Measurements from ENCODE around the gene TMCC3. TPM values are rescaled to one million over a fixed set of nuclear protein-coding genes. Genes with fewer than 3 reads are reported as not detected.

The TMCC3 gene
- total and polyA plus RNA-seq, 2 experiments from 2014 or later, result 1.4 to 3.6 TPM

- no peak overlapping the region for H2AFZ ChIP-seq
- no peak overlapping the region for H3K4me3 ChIP-seq
- no peaks in the 10 kb centered on the region for H3K27me3 ChIP-seq (ENCODE audit: insufficient read depth)
- H3K27ac Mint-ChIP-seq, result no peak overlapping the region
- no peak overlapping the region for H3K4me3 Mint-ChIP-seq
- 0 out of 2 replicates have a peak, but pooled peaks cover 3% of the 10 kb centered on the region for H3K9me2 ChIP-seq (ENCODE audit: insufficient read depth)
- peaks cover 2% of the 10 kb centered on the region for H3K27me3 Mint-ChIP-seq (ENCODE audit: insufficient read depth, low read depth, poor library complexity)
- H3F3A ChIP-seq (replicated peaks; ENCODE audit: low read depth), result no peaks in the 10 kb centered on the region
- no peak for TF ChIP-seq REST (IDR thresholded peaks at IDR 0.05; ENCODE audit: unreplicated experiment)
- H3K9me3 Mint-ChIP-seq, result no peaks in the 10 kb centered on the region
- H4K20me1 ChIP-seq (replicated peaks; ENCODE audit: insufficient read depth), result no peaks in the 10 kb centered on the region
- no peak overlapping the region for H3K27ac ChIP-seq (ENCODE audit: low read depth)
- peaks cover 9% of the 10 kb centered on the region; the same call in 2 of the 3 replicates for H3K4me1 Mint-ChIP-seq
- no peaks in the 10 kb centered on the region for H3K4me1 ChIP-seq (ENCODE audit: insufficient read depth)
- ATAC-seq (no peak), DNase-seq (ENCODE audit: low spot score) (no peak)
- H3K36me3 ChIP-seq (ENCODE audit: insufficient read depth), result no peaks in the 10 kb centered on the region
- H3K4me2 ChIP-seq, result no peak overlapping the region
- H3K79me2 ChIP-seq (replicated peaks; ENCODE audit: insufficient read depth), result no peaks in the 10 kb centered on the region
- H3K36me3 Mint-ChIP-seq (ENCODE audit: low read depth), result no peaks in the 10 kb centered on the region
Observed at GRCh38 chr12:94567761-94568160, 82.6 kb downstream of the TMCC3 start.

DNA sequence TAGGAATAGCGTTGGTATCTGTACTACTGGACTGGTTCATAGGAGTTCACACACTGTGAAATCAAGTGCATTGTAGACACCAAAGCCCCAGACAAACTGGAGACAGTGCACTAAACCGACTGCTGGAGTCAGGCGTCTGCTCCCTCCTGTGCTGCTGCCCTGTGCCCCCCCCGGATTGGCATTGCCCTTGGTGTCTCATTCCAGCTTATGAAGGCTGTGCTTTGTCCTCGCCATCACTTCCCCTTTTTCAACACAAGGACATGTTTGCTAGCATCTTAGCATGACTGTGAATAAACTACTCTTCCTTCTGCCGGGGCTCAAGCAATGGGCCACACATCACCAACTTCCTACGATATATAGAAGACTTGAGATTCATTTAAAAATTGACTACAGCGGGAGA lies 84.0 kb downstream of the TMCC3 start:
- no peak overlapping the region for H3K27ac Mint-ChIP-seq
- Histone ChIP-seq H3K9me2 (ENCODE audit: insufficient read depth) (no peaks in the 10 kb centered on the region), H3K4me2 (no peak overlapping the region), H2AFZ (no peak overlapping the region), H3K4me3 (no peak overlapping the region), H3K4me1 (ENCODE audit: insufficient read depth) (no peaks in the 10 kb centered on the region; the same call in 1 of the 2 replicates), H3F3A (replicated peaks; ENCODE audit: low read depth) (no peaks in the 10 kb centered on the region), H3K27ac (ENCODE audit: low read depth) (no peak overlapping the region), H4K20me1 (replicated peaks; ENCODE audit: insufficient read depth) (no peaks in the 10 kb centered on the region), H3K36me3 (ENCODE audit: insufficient read depth) (no peaks in the 10 kb centered on the region), H3K27me3 (ENCODE audit: insufficient read depth) (no peaks in the 10 kb centered on the region), H3K79me2 (replicated peaks; ENCODE audit: insufficient read depth) (no peaks in the 10 kb centered on the region)
- H3K27me3 Mint-ChIP-seq (ENCODE audit: insufficient read depth, low read depth, poor library complexity), result peaks cover 1% of the 10 kb centered on the region
- no peak overlapping the region for H3K4me3 Mint-ChIP-seq
- H3K36me3 Mint-ChIP-seq (ENCODE audit: low read depth), result no peaks in the 10 kb centered on the region
- ATAC-seq (no peak), DNase-seq (ENCODE audit: low spot score) (no peak)
- H3K9me3 Mint-ChIP-seq, result no peaks in the 10 kb centered on the region
- H3K4me1 Mint-ChIP-seq, result peaks cover 14% of the 10 kb centered on the region
- no peak for TF ChIP-seq ZNF114 (CRISPR knock-in tag; IDR thresholded peaks at IDR 0.05)
- TF ChIP-seq, protein P1, sequence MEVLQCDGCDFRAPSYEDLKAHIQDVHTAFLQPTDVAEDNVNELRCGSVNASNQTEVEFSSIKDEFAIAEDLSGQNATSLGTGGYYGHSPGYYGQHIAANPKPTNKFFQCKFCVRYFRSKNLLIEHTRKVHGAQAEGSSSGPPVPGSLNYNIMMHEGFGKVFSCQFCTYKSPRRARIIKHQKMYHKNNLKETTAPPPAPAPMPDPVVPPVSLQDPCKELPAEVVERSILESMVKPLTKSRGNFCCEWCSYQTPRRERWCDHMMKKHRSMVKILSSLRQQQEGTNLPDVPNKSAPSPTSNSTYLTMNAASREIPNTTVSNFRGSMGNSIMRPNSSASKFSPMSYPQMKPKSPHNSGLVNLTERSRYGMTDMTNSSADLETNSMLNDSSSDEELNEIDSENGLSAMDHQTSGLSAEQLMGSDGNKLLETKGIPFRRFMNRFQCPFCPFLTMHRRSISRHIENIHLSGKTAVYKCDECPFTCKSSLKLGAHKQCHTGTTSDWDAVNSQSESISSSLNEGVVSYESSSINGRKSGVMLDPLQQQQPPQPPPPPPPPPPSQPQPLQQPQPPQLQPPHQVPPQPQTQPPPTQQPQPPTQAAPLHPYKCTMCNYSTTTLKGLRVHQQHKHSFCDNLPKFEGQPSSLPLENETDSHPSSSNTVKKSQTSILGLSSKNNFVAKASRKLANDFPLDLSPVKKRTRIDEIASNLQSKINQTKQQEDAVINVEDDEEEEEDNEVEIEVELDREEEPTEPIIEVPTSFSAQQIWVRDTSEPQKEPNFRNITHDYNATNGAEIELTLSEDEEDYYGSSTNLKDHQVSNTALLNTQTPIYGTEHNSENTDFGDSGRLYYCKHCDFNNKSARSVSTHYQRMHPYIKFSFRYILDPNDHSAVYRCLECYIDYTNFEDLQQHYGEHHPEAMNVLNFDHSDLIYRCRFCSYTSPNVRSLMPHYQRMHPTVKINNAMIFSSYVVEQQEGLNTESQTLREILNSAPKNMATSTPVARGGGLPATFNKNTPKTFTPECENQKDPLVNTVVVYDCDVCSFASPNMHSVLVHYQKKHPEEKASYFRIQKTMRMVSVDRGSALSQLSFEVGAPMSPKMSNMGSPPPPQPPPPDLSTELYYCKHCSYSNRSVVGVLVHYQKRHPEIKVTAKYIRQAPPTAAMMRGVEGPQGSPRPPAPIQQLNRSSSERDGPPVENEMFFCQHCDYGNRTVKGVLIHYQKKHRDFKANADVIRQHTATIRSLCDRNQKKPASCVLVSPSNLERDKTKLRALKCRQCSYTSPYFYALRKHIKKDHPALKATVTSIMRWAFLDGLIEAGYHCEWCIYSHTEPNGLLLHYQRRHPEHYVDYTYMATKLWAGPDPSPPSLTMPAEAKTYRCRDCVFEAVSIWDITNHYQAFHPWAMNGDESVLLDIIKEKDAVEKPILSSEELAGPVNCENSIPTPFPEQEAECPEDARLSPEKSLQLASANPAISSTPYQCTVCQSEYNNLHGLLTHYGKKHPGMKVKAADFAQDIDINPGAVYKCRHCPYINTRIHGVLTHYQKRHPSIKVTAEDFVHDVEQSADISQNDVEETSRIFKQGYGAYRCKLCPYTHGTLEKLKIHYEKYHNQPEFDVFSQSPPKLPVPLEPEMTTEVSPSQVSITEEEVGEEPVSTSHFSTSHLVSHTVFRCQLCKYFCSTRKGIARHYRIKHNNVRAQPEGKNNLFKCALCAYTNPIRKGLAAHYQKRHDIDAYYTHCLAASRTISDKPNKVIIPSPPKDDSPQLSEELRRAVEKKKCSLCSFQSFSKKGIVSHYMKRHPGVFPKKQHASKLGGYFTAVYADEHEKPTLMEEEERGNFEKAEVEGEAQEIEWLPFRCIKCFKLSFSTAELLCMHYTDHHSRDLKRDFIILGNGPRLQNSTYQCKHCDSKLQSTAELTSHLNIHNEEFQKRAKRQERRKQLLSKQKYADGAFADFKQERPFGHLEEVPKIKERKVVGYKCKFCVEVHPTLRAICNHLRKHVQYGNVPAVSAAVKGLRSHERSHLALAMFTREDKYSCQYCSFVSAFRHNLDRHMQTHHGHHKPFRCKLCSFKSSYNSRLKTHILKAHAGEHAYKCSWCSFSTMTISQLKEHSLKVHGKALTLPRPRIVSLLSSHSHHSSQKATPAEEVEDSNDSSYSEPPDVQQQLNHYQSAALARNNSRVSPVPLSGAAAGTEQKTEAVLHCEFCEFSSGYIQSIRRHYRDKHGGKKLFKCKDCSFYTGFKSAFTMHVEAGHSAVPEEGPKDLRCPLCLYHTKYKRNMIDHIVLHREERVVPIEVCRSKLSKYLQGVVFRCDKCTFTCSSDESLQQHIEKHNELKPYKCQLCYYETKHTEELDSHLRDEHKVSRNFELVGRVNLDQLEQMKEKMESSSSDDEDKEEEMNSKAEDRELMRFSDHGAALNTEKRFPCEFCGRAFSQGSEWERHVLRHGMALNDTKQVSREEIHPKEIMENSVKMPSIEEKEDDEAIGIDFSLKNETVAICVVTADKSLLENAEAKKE (CRISPR knock-in tag; IDR thresholded peaks at IDR 0.05), result no peak
- no peak for TF ChIP-seq EZH2 (IDR thresholded peaks at IDR 0.05; ENCODE audit: low read depth, unreplicated experiment)
- TF ChIP-seq POLR2AphosphoS5 (IDR thresholded peaks at IDR 0.05; ENCODE audit: low read depth), result no peak
- TF ChIP-seq STAT1 (IDR thresholded peaks at IDR 0.05; ENCODE audit: unreplicated experiment), result no peak
- no peak for TF ChIP-seq NANOG (IDR thresholded peaks at IDR 0.05; ENCODE audit: borderline replicate concordance)
- TF ChIP-seq CREB1 (CRISPR knock-in tag; IDR thresholded peaks at IDR 0.05; ENCODE audit: low read depth), result no peak
- TF ChIP-seq, protein P2, sequence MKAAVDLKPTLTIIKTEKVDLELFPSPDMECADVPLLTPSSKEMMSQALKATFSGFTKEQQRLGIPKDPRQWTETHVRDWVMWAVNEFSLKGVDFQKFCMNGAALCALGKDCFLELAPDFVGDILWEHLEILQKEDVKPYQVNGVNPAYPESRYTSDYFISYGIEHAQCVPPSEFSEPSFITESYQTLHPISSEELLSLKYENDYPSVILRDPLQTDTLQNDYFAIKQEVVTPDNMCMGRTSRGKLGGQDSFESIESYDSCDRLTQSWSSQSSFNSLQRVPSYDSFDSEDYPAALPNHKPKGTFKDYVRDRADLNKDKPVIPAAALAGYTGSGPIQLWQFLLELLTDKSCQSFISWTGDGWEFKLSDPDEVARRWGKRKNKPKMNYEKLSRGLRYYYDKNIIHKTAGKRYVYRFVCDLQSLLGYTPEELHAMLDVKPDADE (IDR thresholded peaks at IDR 0.05), result no peak
- no peak for TF ChIP-seq JUNB (IDR thresholded peaks at IDR 0.05; ENCODE audit: unreplicated experiment)

All from GM23338 (cell line).